Fibroblast of lung (primary cell): ENCODE results near the gene KIF17.

Experiments
- EZH2 ChIP-seq: IDR thresholded peaks from 2 replicates; pipeline ENCODE4 v1.5.1; 2012; ENCODE audit warnings: low read length, control low read depth, mild to moderate bottlenecking; ENCODE audit errors: missing control alignments
- TF ChIP-seq, protein P1 (sequence below), 2 donors: IDR thresholded peaks in 1 of 2; conservative IDR thresholded peaks in 1 of 2; 1 replicate in 1 of 2; 2 replicates in 1 of 2; pipeline ENCODE4 v1.5.1; 2011 to 2012; ENCODE audit warnings: low read length in 2 of 2, control low read depth in 1 of 2, inconsistent platforms in 1 of 2, low read depth in 1 of 2, mild to moderate bottlenecking in 1 of 2

- TF ChIP-seq, protein P1, sequence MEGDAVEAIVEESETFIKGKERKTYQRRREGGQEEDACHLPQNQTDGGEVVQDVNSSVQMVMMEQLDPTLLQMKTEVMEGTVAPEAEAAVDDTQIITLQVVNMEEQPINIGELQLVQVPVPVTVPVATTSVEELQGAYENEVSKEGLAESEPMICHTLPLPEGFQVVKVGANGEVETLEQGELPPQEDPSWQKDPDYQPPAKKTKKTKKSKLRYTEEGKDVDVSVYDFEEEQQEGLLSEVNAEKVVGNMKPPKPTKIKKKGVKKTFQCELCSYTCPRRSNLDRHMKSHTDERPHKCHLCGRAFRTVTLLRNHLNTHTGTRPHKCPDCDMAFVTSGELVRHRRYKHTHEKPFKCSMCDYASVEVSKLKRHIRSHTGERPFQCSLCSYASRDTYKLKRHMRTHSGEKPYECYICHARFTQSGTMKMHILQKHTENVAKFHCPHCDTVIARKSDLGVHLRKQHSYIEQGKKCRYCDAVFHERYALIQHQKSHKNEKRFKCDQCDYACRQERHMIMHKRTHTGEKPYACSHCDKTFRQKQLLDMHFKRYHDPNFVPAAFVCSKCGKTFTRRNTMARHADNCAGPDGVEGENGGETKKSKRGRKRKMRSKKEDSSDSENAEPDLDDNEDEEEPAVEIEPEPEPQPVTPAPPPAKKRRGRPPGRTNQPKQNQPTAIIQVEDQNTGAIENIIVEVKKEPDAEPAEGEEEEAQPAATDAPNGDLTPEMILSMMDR (conservative IDR thresholded peaks at IDR 0.05 in 1 of 2, IDR thresholded peaks at IDR 0.05 in 1 of 2; ENCODE audit: low read depth in 1 of 2, low read length in 2 of 2), result no peak
- no peak for TF ChIP-seq EZH2
Observed at GRCh38 chr1:20666146-20666545, 51.7 kb downstream of the KIF17 start.
